GM12865 (cell line): ENCODE measurements around the gene VSTM5.

ENCODE experiments used
- DNase-seq: peaks from one replicate; pipeline ENCODE4 v3.0.0; 2010; ENCODE audit warnings: low read depth
- H3K4me3 ChIP-seq: 2 replicates; pipeline ENCODE4 v1.5.1; 2011; ENCODE audit warnings: mild to moderate bottlenecking, low read depth, low read length, control low read depth
- TF ChIP-seq, protein P1 (sequence below): IDR thresholded peaks from 2 replicates; pipeline ENCODE4 v1.5.1; 2011; ENCODE audit warnings: low read length, control low read depth, low read depth, inconsistent platforms; ENCODE audit not compliant: insufficient read depth; ENCODE audit errors: missing control alignments

Gene VSTM5

DNA sequence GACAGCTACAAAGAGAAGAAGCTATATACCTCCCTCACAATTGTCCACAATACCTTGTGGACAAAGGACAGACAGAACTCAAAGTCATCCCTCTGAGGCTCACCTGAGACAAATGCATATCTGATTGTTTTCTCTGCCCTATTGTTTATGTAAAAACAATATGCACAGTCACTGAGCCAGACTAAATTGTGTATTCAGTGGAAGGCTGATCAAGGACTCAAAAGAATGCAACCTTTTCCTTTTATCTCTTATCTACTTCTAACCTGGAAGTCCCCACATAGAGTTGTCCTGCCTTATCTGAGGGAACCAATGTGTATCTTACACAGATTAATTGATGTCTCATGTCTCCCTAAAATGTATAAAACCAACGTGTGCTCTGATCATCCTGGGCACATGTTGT, 80.3 kb downstream of the VSTM5 start:
- H3K4me3 ChIP-seq = no peak overlapping the region
- no peak for DNase-seq
- TF ChIP-seq, protein P1, sequence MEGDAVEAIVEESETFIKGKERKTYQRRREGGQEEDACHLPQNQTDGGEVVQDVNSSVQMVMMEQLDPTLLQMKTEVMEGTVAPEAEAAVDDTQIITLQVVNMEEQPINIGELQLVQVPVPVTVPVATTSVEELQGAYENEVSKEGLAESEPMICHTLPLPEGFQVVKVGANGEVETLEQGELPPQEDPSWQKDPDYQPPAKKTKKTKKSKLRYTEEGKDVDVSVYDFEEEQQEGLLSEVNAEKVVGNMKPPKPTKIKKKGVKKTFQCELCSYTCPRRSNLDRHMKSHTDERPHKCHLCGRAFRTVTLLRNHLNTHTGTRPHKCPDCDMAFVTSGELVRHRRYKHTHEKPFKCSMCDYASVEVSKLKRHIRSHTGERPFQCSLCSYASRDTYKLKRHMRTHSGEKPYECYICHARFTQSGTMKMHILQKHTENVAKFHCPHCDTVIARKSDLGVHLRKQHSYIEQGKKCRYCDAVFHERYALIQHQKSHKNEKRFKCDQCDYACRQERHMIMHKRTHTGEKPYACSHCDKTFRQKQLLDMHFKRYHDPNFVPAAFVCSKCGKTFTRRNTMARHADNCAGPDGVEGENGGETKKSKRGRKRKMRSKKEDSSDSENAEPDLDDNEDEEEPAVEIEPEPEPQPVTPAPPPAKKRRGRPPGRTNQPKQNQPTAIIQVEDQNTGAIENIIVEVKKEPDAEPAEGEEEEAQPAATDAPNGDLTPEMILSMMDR = no peak
